Renal cortical epithelial cell (primary cell): ENCODE results near the gene SLC41A3. TPM values are rescaled to one million over a fixed set of nuclear protein-coding genes. Genes with fewer than 3 reads are reported as not detected.
"Not testable (repeated sequence)": the region's sequence is repeated elsewhere in the genome, so short reads cannot be mapped to it uniquely, and the experiment has no call there.

Source experiments
- DNase-seq: peaks from one replicate; pipeline ENCODE4 v3.0.0-alpha.2; 2011; ENCODE audit warnings: low read depth
- total RNA-seq: library from RNA; depleted of rRNA; stranded (reverse); fragments of >200 nt; gene quantifications from 2 replicates; pipeline ENCODE4 v1.2.3, GENCODE V29; 2014

Gene SLC41A3
- total RNA-seq, 1 donor from 2014 or later, result 78.6 TPM

GRCh38 chr3:125958511-125959316 lies 125.2 kb downstream of the SLC41A3 start:
- DNase-seq, result no peak

DNA sequence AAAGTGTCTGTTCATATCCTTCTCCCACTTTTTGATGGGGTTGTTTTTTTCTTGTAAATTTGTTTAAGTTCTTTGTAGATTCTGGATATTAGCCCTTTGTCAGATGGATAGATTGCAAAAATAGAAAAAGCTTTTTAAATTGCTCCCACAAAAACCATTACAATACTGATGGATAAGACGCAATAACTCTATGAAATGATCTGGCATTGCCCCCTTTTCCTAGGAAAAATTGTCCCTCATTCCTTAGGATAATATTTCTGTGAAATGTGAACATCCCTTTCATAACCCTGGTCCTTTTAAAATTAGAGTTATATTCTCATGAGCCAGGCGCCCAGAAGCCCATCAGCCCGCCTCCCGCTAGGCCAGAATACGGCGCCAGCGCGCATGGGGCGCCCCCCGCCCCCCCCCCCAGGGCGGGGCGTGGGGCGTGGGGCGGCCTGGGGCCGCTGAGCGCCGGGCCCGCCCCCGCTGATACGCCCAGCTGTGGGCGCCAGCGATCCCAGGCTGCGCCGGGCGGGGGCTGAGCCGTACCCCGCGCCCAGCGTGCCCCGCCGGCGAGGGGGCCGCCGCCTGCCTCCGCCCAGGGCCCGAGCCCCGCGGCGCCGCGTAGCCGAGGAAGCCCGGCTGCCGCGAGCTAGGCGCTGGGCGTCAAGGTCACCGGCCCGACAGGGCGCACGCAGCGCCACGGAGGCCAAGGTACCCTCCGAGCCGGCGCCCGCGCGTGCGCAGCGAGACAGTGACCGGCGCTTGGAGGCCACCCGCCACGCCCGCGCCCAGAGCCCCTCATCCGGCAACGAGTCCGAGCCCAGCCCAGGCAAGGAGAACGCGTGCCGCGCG lies 126.0 kb downstream of the SLC41A3 start:
- DNase-seq, result no peak

GRCh38 chr3:125957020-125957419 lies 126.9 kb downstream of the SLC41A3 start:
- not testable (repeated sequence) for DNase-seq

Other genes starting within 250 kb of the SLC41A3 start
- not detected in 2 replicates for gene ROPN1B, start 114.9 kb downstream of the SLC41A3 start, total RNA-seq
- 2.4 and 4.6 TPM in 2 replicates for gene ALDH1L1, start 96.5 kb upstream of the SLC41A3 start, total RNA-seq